Suprapubic skin (tissue), 4 donors: ENCODE data around the gene CCND3.

Source experiments
- EP300 ChIP-seq: sonication (generic); formaldehyde crosslinking; IDR thresholded peaks from one replicate; pipeline ENCODE4 v1.6.1; 2017; ENCODE audit warnings: antibody characterized with exemption
- POLR2A ChIP-seq, 2 donors: fragments of 450-650 bp; IDR thresholded peaks; one replicate each; pipeline ENCODE4 v1.6.1; 2017; ENCODE audit warnings: antibody characterized with exemption in 2 of 2, mild to moderate bottlenecking in 2 of 2, moderate library complexity in 2 of 2
- POLR2AphosphoS5 ChIP-seq, 3 donors: sonication (generic); formaldehyde crosslinking; IDR thresholded peaks; one replicate each; pipeline ENCODE4 v1.6.1; 2017; ENCODE audit warnings: antibody characterized with exemption in 3 of 3
- TF ChIP-seq, protein P1 (sequence below), 2 donors: fragments of 200-600 bp in 1 of 2; fragments of 450-650 bp in 1 of 2; sonication (generic) in 1 of 2; IDR thresholded peaks; one replicate each; pipeline ENCODE4 v1.5.1; 2016 to 2019; ENCODE audit warnings: antibody characterized with exemption in 2 of 2, mild to moderate bottlenecking in 1 of 2, moderate library complexity in 1 of 2

DNA sequence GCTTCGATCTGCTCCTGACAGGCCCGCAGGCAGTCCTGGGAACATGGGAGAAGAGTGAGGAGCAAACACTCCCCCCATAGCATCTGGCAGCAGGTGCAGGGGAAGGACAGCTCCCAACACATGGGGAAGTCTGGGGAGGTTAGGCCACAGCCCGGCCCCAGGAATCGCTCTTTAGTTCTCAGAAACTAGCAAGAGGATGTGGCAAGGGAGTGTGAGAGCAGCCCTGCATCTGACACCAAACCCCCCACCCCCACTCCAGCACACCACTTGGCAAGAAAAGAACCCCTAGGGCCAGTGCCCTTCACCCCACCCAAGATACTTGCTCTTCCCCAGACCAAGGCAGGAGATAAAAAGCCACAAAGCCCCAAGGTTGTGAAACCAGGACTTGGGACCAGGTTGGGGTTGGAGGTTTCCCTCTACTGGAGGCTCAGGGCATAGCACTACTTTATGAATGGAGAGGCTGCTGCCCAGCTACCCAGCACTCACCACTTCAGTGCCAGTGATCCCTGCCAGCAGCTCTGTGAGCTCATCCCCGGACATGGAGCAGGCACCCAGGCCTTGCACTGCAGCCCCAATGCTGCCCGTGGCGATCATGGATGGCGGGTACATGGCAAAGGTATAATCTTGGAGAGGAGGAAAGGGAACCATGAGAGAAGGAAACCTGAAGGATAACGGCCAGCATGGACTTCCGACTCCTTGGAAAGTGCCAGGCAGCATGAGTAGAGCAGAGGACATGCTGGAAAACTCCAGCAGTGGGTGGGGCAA lies 5.4 kb downstream of the CCND3 start:
- TF ChIP-seq, protein P1, sequence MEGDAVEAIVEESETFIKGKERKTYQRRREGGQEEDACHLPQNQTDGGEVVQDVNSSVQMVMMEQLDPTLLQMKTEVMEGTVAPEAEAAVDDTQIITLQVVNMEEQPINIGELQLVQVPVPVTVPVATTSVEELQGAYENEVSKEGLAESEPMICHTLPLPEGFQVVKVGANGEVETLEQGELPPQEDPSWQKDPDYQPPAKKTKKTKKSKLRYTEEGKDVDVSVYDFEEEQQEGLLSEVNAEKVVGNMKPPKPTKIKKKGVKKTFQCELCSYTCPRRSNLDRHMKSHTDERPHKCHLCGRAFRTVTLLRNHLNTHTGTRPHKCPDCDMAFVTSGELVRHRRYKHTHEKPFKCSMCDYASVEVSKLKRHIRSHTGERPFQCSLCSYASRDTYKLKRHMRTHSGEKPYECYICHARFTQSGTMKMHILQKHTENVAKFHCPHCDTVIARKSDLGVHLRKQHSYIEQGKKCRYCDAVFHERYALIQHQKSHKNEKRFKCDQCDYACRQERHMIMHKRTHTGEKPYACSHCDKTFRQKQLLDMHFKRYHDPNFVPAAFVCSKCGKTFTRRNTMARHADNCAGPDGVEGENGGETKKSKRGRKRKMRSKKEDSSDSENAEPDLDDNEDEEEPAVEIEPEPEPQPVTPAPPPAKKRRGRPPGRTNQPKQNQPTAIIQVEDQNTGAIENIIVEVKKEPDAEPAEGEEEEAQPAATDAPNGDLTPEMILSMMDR (IDR thresholded peaks at IDR 0.05), result peak; percentile 34 to 84
- TF ChIP-seq POLR2A (IDR thresholded peaks at IDR 0.05), result no peak
- no peak for TF ChIP-seq POLR2AphosphoS5 (IDR thresholded peaks at IDR 0.05)
- no peak for TF ChIP-seq EP300
